ENCODE measurements around the gene AGRP.
"Not testable (repeated sequence)": the region's sequence is repeated elsewhere in the genome, so short reads cannot be mapped to it uniquely, and the experiment has no call there.

Gene AGRP

GRCh38 chr16:67504031-67505021 is 21.0 kb upstream of the AGRP start:
- no peak for DNase-seq

- no peak for DNase-seq
These were observed 15.8 kb upstream of the AGRP start for GRCh38 chr16:67499106-67499505.

- no peak for DNase-seq
These were observed 7.2 kb upstream of the AGRP start for GRCh38 chr16:67490335-67491096.

GRCh38 chr16:67489401-67490083 is 6.2 kb upstream of the AGRP start:
- DNase-seq, result no peak

GRCh38 chr16:67487561-67487960 is 4.2 kb upstream of the AGRP start:
- not testable (repeated sequence) for DNase-seq

GRCh38 chr16:67486805-67487204 is 3.5 kb upstream of the AGRP start:
- no peak for DNase-seq

DNA sequence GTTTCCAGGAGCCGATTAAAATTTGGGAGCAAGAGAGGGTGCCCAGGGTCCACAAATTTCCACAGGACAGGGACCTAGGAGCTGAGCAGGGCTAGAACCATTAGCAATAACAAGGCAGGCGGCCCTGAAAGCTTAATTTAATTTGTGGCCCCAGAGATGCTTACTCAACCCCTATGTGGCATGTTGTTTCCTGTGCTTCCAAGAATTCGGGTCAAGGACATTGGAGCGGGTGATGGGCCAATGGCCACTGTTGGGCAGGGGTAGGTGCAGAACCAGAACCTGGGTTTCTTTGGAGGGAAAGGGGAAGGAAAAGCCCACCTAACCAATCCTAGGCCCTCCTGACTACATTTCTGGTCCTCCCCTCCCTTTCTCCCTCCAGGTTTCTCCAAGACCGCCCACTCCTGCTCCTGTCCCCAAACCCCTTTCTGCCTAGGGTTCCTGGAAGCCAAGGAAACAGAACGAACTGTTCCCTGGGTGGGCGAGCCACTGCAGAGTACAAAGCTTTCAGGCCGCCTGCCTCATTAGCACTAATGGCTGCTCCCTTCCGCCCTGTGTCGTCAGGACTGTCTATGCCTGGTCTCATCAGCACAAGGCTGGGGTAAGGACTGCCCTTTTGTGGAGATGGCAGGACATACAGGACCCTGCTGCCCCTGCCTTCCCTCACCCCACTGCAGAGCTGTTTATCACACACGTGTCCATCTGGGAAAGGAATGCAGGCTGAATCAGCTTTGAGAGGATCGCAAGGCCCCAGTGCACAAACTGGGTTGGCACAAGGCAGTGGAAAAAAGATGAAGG is 581 bp upstream of the AGRP start:
- DNase-seq, result no peak

- no peak for DNase-seq
These were observed 968 bp downstream of the AGRP start for GRCh38 chr16:67482233-67482924.

- DNase-seq, result no peak
These were observed 1.6 kb downstream of the AGRP start for GRCh38 chr16:67481561-67482232.

DNA sequence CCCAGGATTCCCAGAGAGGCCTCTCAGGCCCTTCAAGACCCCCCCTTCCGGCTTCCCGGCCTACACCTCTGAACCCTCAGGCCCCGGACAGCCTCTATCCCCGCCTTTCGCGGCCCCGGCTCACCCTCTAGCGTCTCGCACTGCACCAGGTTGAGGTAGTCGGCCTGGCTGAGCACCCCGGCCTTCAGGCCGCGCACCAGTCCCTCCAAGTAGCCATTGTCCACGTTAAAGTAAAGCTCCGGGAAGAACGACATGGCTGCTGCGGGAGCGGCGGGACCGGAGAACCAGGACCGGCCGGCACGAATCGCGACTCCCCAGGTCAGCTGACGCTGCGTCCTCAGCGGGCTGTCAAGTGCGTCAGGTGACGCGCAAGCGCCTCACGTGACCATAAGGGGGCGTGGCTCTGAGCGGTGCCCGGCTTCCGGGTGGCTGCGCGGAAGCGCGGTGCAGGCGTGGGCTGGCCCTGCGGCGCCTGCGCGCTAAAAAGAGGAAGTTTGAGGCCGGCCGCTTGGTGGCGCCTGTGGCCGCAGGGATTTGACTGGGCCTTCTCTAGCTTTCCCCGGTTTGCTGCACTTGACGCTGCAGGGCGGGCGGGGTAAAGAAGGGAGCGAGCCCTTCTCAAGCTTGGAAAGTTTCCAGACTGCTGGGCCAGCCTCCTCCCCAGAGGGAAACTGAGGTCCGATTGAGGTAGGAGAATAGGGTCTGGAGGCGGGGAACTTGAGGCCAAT is 2.4 kb downstream of the AGRP start, which contains the start of gene ATP6V0D1:
ATP6V0D1 (minus strand) TSS at position 325 of the 728 bp plus-strand sequence; CDS start at position 254, 71 bp downstream.
- DNase-seq, result peak; percentile 91

DNA sequence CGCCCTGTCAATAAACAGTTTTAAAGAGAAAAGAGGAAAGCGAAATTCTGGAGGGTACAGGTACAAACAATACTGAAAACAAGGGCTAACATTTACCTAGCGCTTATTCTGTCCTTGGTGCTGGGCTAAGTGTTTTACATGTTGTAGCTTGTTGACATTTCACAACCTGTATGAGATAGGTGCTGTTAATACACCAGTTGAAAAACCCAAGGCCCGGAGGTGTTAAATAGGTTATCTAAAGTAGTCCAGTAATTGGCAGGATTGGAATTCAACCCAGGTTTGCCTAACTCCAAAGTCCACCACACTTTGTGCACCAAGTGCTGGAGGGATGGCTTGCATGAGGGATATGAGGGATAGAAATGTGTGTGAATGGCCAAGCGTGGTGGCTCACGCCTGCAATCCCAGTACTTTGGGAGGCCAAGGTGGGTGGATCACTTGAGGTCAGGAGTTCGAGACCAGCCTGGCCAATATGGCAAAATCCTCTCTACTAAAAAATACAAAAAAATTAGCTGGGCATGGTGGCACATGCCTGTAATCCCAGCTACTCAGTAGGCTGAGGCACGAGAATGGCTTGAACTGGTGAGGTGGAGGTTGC is 5.3 kb downstream of the AGRP start:
- DNase-seq, result no peak

DNA sequence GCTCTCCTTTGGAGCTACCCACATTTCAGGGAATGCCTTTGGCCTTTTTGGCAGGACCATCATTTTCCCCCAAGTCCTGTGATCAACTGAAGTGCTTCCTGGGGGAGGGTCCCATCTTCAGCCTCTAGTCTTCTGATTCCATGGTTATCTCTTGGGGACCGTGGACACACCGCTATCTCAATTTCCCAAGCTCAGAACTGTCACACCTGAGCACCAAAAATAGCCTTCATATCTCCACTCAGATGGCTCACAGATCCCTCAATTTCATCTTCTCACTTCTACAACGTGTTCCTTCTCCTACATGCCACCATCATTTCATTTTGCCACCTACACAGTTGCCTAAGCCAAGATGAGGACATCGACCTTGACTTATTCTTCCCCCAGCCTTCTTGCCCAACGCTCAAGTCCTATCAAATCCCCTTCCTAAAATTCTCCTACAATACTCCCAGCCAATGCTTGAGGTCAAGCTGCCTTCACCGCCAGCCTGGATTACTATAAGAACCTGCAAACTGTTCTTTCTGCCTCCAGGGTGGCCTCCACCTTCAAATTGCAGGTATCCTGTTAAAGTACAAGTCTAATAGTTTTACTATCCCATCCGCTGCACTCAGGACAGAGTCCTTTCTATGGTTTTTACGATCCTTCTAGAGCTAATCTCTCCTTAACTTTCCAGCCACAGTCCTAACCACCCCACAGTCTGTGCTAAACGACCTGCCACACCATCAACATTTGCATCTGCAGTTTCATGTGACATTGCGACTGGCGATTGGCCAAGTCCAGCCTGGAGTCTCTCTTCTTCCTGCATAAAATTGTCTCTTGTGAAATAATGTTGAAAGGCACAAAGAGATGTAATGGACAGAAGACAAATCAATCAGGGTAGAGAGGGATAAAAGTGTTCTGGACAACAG is 8.5 kb downstream of the AGRP start:
- no peak for DNase-seq

DNA sequence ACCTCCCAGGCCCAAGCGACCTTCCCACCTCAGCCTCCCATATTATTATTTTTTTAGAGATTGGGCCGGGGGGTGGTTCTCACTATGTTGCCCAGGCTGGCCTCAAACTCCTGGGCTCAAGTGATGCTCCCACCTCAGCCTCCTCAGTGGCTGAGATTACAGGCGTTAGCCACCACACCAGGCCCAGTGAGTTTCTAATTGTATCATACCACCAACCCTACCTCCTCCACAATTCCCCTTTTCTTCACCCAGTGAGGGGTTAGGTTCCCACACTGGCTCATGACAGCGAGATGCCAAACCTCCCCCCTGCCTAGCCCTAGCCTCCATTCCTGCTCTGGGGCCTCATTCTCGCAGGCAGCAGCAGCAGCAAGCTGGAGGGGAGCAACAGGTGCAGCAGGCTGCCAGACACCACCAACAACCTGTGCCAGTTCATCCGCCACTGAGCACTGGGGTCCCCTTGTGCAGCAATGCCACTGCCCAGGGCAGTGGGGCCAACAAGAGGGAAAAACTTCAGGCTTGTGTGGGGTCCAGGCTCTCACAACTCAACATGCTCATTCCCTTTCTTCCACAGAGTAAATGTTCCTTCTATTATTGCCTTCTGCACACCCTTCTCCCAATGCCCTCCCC is 11.5 kb downstream of the AGRP start:
- no peak for DNase-seq

DNA sequence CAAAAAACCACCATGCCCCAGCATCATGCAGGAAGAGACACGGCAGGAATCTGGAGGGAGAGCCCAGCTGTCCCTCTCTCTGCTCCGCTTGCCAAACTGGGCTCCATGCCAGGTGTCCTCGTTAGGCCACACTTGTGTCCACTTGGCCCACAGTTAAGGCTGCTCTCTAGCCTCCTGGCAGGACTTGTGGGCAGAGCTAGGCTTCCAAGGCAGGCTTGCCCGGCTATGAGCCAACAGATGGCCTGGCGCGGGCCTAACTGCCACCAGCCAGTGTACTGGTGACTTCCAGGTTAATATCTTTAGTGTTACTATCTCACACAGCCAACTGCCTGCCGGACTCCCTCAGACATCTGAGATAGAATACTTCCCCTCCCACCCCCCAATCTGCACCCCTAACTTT is 13.0 kb downstream of the AGRP start:
- no peak for DNase-seq

DNA sequence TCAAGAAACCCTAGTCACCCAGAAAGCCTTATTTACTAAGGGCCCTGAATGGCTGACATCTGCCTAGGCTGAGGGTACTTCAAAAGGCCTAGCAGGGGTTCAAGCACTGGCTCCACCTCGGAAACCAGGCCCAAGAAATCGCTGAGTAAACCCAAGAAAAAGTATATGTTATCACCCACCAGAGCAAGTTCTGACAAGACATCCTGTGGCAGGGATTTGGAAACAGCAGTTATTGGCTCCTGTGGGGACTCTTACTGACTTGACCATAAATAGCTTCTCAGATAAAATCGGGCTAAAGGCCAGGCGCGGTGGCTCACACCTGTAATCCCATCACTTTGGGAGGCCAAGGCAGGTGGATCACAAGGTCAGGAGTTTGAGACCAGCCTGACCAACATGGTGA is 14.6 kb downstream of the AGRP start:
- no peak for DNase-seq

DNA sequence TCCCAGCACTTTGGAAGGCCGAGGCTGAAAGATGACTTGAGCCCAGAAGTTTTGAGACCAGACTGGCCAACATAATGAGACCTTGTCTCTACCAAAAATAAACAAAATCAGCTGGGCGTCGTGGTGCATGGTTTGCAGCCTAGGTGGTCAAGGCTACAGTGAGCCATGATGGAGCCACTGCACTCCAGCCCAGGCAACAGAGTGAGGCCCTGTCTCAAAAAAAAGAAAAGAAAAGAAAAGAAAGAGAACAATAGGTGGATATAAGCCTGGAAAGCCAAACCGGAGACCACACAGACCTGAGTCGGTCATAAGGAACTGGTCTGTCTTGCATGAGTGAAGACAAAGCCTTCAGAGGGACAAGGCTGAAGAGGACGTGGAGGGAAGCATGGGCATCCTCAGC is 16.8 kb downstream of the AGRP start:
- no peak for DNase-seq

DNA sequence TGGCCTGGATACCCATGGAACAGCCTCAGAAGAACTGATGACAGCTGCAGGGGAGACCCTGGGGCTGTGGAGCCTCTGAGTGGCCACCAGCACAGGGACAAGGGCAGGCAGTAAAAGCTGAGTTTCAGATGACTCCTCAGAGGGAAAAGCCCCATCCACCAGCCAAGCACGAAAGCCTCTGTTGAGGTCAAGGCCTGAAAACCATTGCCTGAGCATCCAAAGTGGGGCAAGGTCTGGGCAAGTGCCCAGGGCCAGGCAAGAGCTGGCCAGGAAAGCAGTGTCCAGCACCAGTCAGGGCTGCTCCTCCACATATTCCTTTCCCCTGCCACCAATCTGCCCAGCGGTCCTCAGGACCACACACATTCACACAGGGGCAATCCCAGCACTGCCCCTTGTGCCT is 18.8 kb downstream of the AGRP start:
- no peak for DNase-seq

- no peak for DNase-seq
These were observed 19.7 kb downstream of the AGRP start for GRCh38 chr16:67463691-67464090.

All from NCI-H1694 treated with DMSO at 0.1 percent for 48 hours (cell line).